ENCODE results near the gene TMED4.

The TMED4 gene

GRCh38 chr7:44622342-44623151 is 40.5 kb upstream of the TMED4 start:
- DNase-seq (ENCODE audit: insufficient read length, low spot score) (no peak), FAIRE-seq (peak; percentile 75)
- TF ChIP-seq SPI1 (IDR thresholded peaks at IDR 0.05; ENCODE audit: low read depth, low read length): no peak
- TF ChIP-seq POU2F2 (IDR thresholded peaks at IDR 0.05; ENCODE audit: low read depth, low read length): no peak
- TF ChIP-seq POLR2AphosphoS5 (IDR thresholded peaks at IDR 0.05; ENCODE audit: low read depth, low read length): 0 out of 2 replicates have a peak, but pooled peaks have one; percentile 27
- no peak; the same call in 1 of the 2 replicates for TF ChIP-seq POLR2A (IDR thresholded peaks at IDR 0.05; ENCODE audit: low read depth, low read length)
- no peak for TF ChIP-seq PAX5 (IDR thresholded peaks at IDR 0.05; ENCODE audit: insufficient read depth, low read length, severe bottlenecking)
- TF ChIP-seq TAF1 (IDR thresholded peaks at IDR 0.05; ENCODE audit: low read depth, low read length): no peak

GRCh38 chr7:44621750-44622103 is 39.7 kb upstream of the TMED4 start:
- TF ChIP-seq PAX5 (IDR thresholded peaks at IDR 0.05; ENCODE audit: insufficient read depth, low read length, severe bottlenecking) (no peak), POLR2AphosphoS5 (IDR thresholded peaks at IDR 0.05; ENCODE audit: low read depth, low read length) (no peak), SPI1 (IDR thresholded peaks at IDR 0.05; ENCODE audit: low read depth, low read length) (no peak), POLR2A (IDR thresholded peaks at IDR 0.05; ENCODE audit: low read depth, low read length) (no peak), TAF1 (IDR thresholded peaks at IDR 0.05; ENCODE audit: low read depth, low read length) (no peak), POU2F2 (IDR thresholded peaks at IDR 0.05; ENCODE audit: low read depth, low read length) (no peak)
- FAIRE-seq (no peak), DNase-seq (ENCODE audit: insufficient read length, low spot score) (no peak)

GRCh38 chr7:44621034-44621749 is 39.2 kb upstream of the TMED4 start:
- DNase-seq (ENCODE audit: insufficient read length, low spot score) (no peak), FAIRE-seq (no peak)
- no peak for TF ChIP-seq POU2F2 (IDR thresholded peaks at IDR 0.05; ENCODE audit: low read depth, low read length)
- TF ChIP-seq SPI1 (IDR thresholded peaks at IDR 0.05; ENCODE audit: low read depth, low read length): no peak
- no peak for TF ChIP-seq PAX5 (IDR thresholded peaks at IDR 0.05; ENCODE audit: insufficient read depth, low read length, severe bottlenecking)
- no peak for TF ChIP-seq POLR2A (IDR thresholded peaks at IDR 0.05; ENCODE audit: low read depth, low read length)
- no peak for TF ChIP-seq TAF1 (IDR thresholded peaks at IDR 0.05; ENCODE audit: low read depth, low read length)
- TF ChIP-seq POLR2AphosphoS5 (IDR thresholded peaks at IDR 0.05; ENCODE audit: low read depth, low read length): no peak

- no peak for TF ChIP-seq POLR2AphosphoS5 (IDR thresholded peaks at IDR 0.05; ENCODE audit: low read depth, low read length)
- TF ChIP-seq POU2F2 (IDR thresholded peaks at IDR 0.05; ENCODE audit: low read depth, low read length): no peak
- TF ChIP-seq TAF1 (IDR thresholded peaks at IDR 0.05; ENCODE audit: low read depth, low read length): no peak
- no peak for TF ChIP-seq PAX5 (IDR thresholded peaks at IDR 0.05; ENCODE audit: insufficient read depth, low read length, severe bottlenecking)
- no peak for TF ChIP-seq SPI1 (IDR thresholded peaks at IDR 0.05; ENCODE audit: low read depth, low read length)
- TF ChIP-seq POLR2A (IDR thresholded peaks at IDR 0.05; ENCODE audit: low read depth, low read length): no peak
- FAIRE-seq (no peak), DNase-seq (ENCODE audit: insufficient read length, low spot score) (no peak)
These were observed 36.7 kb upstream of the TMED4 start for GRCh38 chr7:44618753-44619152.

GRCh38 chr7:44618045-44618444 is 36.0 kb upstream of the TMED4 start:
- FAIRE-seq (no peak), DNase-seq (ENCODE audit: insufficient read length, low spot score) (no peak)
- no peak for TF ChIP-seq TAF1 (IDR thresholded peaks at IDR 0.05; ENCODE audit: low read depth, low read length)
- no peak for TF ChIP-seq POLR2A (IDR thresholded peaks at IDR 0.05; ENCODE audit: low read depth, low read length)
- TF ChIP-seq POLR2AphosphoS5 (IDR thresholded peaks at IDR 0.05; ENCODE audit: low read depth, low read length): no peak
- TF ChIP-seq PAX5 (IDR thresholded peaks at IDR 0.05; ENCODE audit: insufficient read depth, low read length, severe bottlenecking): no peak
- TF ChIP-seq SPI1 (IDR thresholded peaks at IDR 0.05; ENCODE audit: low read depth, low read length): no peak
- no peak for TF ChIP-seq POU2F2 (IDR thresholded peaks at IDR 0.05; ENCODE audit: low read depth, low read length)

GRCh38 chr7:44617225-44617890 is 35.3 kb upstream of the TMED4 start:
- FAIRE-seq: peak; percentile 63
- no peak for DNase-seq (ENCODE audit: insufficient read length, low spot score)
- no peak for TF ChIP-seq POLR2A (IDR thresholded peaks at IDR 0.05; ENCODE audit: low read depth, low read length)
- TF ChIP-seq POLR2AphosphoS5 (IDR thresholded peaks at IDR 0.05; ENCODE audit: low read depth, low read length): no peak
- TF ChIP-seq TAF1 (IDR thresholded peaks at IDR 0.05; ENCODE audit: low read depth, low read length): no peak
- no peak for TF ChIP-seq SPI1 (IDR thresholded peaks at IDR 0.05; ENCODE audit: low read depth, low read length)
- no peak for TF ChIP-seq POU2F2 (IDR thresholded peaks at IDR 0.05; ENCODE audit: low read depth, low read length)
- no peak for TF ChIP-seq PAX5 (IDR thresholded peaks at IDR 0.05; ENCODE audit: insufficient read depth, low read length, severe bottlenecking)

- no peak for DNase-seq (ENCODE audit: insufficient read length, low spot score)
- no peak for FAIRE-seq
- TF ChIP-seq SPI1 (IDR thresholded peaks at IDR 0.05; ENCODE audit: low read depth, low read length): no peak
- no peak for TF ChIP-seq TAF1 (IDR thresholded peaks at IDR 0.05; ENCODE audit: low read depth, low read length)
- no peak for TF ChIP-seq PAX5 (IDR thresholded peaks at IDR 0.05; ENCODE audit: insufficient read depth, low read length, severe bottlenecking)
- TF ChIP-seq POLR2A (IDR thresholded peaks at IDR 0.05; ENCODE audit: low read depth, low read length): no peak
- no peak for TF ChIP-seq POU2F2 (IDR thresholded peaks at IDR 0.05; ENCODE audit: low read depth, low read length)
- no peak for TF ChIP-seq POLR2AphosphoS5 (IDR thresholded peaks at IDR 0.05; ENCODE audit: low read depth, low read length)
These were observed 34.5 kb upstream of the TMED4 start for GRCh38 chr7:44616545-44616944.

- no peak for TF ChIP-seq POLR2AphosphoS5 (IDR thresholded peaks at IDR 0.05; ENCODE audit: low read depth, low read length)
- TF ChIP-seq POLR2A (IDR thresholded peaks at IDR 0.05; ENCODE audit: low read depth, low read length): no peak
- TF ChIP-seq POU2F2 (IDR thresholded peaks at IDR 0.05; ENCODE audit: low read depth, low read length): no peak
- no peak for TF ChIP-seq SPI1 (IDR thresholded peaks at IDR 0.05; ENCODE audit: low read depth, low read length)
- no peak for TF ChIP-seq PAX5 (IDR thresholded peaks at IDR 0.05; ENCODE audit: insufficient read depth, low read length, severe bottlenecking)
- DNase-seq (ENCODE audit: insufficient read length, low spot score) (no peak), FAIRE-seq (no peak)
These were observed 33.8 kb upstream of the TMED4 start for GRCh38 chr7:44615793-44616192.

All from GM12891 (cell line).